HG03520 (cell line): ENCODE results near the gene ZNF428.

ENCODE experiments used
- ATAC-seq: cut with Tn5 transposase; IDR thresholded peaks from one replicate; pipeline ENCODE4 v1.9.1; 2021; ENCODE audit warnings: mild to moderate bottlenecking, moderate library complexity; ENCODE audit not compliant: unreplicated experiment

ZNF428 gene

DNA sequence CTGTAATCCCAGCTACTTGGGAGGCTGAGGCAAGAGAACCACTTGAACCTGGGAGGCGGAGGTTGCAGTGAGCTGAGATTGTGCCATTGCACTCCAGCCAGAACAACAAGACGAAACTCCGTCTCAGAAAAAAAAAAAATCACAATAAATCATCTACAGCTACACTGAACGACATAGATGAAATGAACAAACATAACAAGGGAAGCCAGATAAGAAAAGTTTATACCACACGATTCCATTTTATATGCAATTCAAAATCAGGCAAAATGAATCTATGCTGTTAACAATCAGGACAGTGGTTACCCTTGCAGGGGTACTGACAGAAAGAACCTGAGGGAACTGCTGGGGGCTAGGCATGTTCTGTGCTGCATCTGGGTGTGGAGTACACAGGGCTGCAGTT lies 49.8 kb downstream of the ZNF428 start:
- no peak for ATAC-seq

DNA sequence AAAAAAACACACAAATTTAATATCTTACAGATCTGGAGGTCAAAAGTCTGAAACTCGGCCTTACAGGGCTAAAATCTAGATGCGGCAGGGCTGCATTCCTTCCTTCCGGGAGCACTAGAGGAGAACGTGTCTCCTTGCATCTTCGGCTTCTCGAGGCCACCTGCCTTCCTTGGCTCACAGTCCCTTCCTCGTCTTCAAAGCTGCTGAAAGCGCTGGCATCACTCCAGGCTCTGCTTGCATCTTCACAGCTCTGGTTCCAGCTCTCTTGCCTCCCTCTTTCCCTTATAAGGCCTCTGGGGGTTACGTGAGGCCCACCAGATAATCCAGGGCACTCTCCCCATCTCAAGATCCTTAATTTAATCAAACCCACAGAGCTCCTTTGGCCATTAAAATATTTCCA lies 54.6 kb downstream of the ZNF428 start:
- ATAC-seq, result no peak

- no peak for ATAC-seq
Measured at GRCh38 chr19:43563816-43564457, 55.5 kb downstream of the ZNF428 start.

GRCh38 chr19:43562698-43563241 lies 56.7 kb downstream of the ZNF428 start:
- peak; percentile 50 for ATAC-seq

- no peak for ATAC-seq
Measured at GRCh38 chr19:43562226-43562697, 57.2 kb downstream of the ZNF428 start.

DNA sequence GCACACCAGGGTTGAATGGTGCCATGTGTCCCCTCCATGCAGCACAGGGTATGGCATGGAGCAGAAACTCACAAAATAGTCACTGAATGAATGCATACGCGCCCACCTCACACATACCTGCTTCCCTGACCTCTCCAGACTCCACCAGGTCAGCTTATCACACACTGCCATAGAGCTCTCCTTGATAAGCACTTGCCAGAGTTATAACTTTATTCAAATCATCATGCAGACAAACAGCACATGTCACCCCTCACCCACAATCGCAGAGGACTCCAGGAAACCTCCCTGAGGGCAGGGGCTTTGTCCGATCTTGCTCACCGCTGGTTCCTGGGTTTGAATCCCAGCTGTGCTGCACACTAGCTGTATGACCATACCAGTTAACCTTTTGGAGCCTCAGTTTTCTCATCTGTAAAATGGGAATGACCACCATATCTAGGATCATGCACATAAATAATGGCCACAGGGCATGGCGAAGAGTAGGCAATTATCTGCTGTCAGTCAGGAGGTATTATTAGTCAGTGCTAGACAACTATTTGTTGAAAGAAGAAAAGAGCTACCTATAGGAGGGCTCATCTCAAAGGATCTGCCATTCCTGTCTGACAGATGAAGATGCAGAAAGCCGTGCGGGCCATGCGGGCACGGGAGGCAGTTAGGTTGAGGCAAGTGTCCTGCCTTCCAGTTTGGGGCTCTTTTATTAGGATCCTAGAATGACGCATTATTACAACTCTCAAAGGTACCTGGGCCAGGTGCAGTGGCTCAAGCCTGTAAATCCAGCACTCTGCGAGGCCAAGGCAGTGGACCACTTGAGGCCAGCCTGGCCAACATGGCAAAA lies 58.1 kb downstream of the ZNF428 start:
- ATAC-seq, result no peak

- no peak for ATAC-seq
Measured at GRCh38 chr19:43560687-43561086, 58.7 kb downstream of the ZNF428 start.
